HG02678 (cell line): ENCODE data around the gene SARM1.

Experiments
- ATAC-seq: cut with Tn5 transposase; IDR thresholded peaks from one replicate; pipeline ENCODE4 v1.9.1; 2021; ENCODE audit warnings: mild to moderate bottlenecking, moderate library complexity; ENCODE audit not compliant: unreplicated experiment

Gene SARM1

GRCh38 chr17:28367641-28368305 is 3.7 kb upstream of the SARM1 start:
- ATAC-seq: no peak

GRCh38 chr17:28368306-28368831 is 3.1 kb upstream of the SARM1 start:
- no peak for ATAC-seq

DNA sequence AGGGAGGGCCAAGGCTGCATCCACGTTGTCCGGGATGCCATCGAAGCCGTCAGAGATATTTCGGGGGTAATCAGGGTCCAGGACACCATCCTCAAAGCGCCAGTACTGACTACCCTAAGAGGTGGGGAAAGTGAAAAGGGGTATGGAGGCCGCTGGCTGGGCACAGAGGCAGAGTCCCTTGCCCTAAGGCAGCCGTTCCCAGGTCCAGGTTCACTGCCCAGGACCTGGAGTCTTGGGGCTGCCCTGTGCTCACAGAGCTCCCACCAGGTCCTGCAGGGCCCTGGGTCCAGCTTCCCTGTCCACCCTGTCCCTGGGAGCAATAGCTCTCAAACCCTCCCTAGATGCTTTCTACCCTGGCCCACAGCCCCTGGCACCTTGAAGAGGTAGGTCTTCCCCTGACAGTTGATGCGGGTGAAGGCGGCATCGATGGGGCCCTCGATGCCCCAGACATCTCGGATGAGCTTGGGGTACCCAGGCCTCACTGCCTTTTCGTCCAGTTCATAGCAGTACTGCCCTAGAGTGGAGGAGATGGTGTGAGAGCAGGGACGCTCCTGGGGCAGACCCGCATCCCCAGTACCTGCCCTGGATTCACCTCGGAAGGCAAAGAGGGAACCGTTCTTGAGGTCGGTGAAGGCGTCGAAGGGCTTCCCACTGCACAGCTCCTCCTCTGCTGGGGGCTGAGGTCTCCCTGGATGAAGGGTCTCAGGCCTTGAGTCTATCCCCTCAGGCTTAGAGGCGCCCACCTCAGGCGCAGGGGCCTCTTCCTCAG is 2.4 kb upstream of the SARM1 start:
- ATAC-seq: no peak

DNA sequence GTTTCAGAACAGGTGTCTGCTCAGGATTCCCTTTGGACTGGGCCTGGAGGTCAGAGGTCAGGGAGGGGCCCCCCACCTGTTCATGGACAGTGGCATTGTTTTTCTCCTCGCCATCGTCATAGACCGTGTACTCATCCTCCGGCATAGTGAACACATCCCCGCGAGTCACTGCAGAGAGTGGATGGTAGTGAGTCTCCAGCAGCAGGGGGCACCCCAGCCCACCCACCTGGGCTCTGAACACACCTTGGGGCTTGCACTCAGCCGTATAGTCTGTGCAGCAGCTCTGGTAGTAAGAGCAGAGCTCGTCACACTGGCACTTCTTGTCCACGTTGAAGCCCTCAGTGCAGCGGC is 1.8 kb upstream of the SARM1 start:
- no peak for ATAC-seq

GRCh38 chr17:28370035-28370743 is 1.3 kb upstream of the SARM1 start, which contains the start of gene VTN:
TSS of gene VTN (minus strand) at chr17:28370307. CDS start at chr17:28370203, 104 bp downstream.
- no peak for ATAC-seq

DNA sequence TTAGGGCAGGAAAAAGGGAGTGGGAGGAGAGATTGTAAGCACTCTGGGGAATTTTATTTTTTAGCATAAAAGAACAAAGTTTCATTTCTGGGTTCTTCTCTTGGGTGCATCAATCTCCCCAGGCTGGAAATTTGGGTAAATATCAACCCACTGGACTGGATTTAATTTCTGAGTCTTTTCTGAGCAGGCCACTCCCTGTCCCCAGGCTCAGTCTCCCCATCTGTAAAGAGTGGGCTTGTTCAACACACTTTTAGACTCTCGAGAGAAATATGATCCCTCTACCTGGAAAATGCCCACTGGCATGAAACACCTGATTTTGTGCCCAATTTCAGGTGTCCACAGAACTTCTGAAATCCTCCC is 770 bp upstream of the SARM1 start:
- no peak for ATAC-seq

- peak; percentile 16 for ATAC-seq
Observed at GRCh38 chr17:28372203-28372944, 880 bp downstream of the SARM1 start.

DNA sequence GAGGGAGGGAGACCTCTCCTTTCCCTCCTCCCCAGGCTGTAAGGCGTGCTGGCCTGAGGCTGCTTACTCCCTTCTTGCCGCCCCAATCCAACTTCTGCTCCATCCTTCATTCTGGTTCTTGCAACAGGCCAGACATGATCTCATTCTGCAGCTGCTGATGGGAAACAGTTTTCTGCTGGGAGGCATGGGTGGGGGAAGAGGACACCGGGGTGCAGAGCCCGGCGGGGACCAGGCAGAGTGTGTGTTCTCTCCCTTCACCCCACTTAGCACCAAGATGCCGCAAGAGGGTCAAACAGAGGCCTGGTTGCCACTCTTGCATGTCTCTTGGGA is 1.4 kb downstream of the SARM1 start:
- no peak for ATAC-seq

GRCh38 chr17:28379814-28380801 is 8.6 kb downstream of the SARM1 start:
- ATAC-seq: no peak

GRCh38 chr17:28381141-28381825 is 9.8 kb downstream of the SARM1 start:
- no peak for ATAC-seq

DNA sequence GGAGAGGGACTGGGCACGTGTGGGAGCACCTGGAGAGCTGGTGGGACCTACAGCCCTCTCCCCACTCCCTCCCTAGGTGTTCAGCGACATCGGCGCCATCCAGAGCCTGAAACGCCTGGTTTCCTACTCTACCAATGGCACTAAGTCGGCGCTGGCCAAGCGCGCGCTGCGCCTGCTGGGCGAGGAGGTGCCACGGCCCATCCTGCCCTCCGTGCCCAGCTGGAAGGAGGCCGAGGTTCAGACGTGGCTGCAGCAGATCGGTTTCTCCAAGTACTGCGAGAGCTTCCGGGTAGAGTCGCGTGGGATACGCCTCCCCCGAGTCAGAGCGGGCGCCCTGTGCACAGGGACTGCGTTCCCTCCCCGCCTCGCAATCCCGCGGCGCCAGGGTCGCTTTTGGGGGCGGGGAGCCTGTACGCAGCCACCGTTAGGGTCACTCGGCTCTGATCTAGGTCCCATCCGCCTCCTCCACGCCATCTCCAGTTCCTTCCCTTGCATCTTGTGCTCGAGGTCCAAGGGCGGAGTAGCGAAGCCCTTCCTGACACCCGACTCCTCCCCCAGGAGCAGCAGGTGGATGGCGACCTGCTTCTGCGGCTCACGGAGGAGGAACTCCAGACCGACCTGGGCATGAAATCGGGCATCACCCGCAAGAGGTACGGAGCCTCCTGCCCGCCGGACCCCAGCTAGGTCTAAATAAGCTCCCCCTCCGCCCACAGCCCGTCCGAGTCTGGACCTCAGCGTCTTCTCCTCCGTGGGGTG is 13.0 kb downstream of the SARM1 start:
- peak; percentile 76 for ATAC-seq

GRCh38 chr17:28385037-28385400 is 13.5 kb downstream of the SARM1 start:
- peak; percentile 15 for ATAC-seq

DNA sequence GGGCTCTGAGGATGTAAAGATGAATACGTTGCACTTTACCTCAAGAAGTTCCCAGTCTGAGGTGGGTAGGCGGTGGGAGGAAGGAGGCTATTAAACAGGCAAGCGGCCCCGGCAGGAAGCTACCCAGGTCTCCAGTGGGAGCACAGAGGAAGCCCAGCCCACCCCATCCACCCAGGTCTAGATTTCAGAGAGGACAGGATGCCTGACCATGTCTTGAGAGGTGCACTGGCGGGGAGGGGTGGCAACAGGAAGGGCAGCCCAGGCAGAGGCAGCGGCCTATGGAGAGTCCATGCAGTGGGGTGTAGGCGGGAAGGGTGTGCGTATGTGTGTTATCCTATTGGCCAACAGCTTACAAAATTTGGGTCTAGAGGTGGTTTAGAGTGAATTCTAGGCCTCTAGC is 13.9 kb downstream of the SARM1 start:
- ATAC-seq: no peak

DNA sequence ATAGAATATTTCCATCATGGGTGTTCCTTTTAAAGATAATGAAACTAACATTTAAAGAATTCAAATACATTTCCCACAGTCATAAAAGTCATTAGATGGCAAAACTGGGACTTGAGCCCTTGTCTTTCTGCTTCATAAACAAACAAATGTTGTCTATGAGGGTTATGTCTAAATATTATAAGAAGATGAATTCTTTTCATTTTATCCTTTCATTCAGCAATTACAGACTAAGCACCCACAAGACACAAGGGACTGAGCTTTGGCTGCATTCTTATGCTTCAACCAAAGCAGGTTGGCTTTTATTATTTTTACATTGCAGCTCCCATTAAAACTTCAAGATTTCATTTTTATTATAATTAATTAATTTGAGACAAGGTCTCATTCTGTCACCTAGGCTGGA is 14.9 kb downstream of the SARM1 start:
- ATAC-seq: no peak

DNA sequence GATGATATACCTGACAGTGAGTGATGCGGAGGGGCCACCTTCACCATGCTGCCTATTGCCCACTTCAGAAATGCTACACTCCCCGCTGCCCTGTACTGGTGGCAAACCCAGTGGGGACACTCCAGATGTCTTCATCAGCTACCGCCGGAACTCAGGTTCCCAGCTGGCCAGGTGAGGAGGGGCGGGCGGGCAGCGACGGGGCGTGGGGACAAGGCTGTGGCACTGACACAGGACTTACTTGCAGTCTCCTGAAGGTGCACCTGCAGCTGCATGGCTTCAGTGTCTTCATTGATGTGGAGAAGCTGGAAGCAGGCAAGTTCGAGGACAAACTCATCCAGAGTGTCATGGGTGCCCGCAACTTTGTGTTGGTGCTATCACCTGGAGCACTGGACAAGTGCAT is 16.6 kb downstream of the SARM1 start:
- ATAC-seq: no peak

DNA sequence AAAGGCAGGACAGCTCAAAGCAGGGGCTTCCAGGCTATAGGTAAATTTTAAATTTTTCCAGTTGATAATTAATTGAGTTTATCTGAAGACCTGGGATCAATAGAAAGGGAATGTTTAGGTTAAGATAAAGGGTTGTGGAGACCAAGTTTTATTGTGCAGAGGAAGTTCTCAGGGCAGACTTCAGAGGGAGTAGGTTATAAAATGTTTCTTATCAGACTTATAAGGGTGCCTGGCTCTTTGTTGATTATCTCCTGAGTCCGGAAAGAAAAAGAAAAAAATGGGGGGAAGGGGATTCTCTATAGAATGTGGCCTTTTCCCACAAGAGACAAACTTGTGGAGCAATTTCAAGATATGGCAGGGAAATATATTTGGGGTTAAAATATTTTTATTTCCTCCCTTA is 18.6 kb downstream of the SARM1 start:
- no peak for ATAC-seq

DNA sequence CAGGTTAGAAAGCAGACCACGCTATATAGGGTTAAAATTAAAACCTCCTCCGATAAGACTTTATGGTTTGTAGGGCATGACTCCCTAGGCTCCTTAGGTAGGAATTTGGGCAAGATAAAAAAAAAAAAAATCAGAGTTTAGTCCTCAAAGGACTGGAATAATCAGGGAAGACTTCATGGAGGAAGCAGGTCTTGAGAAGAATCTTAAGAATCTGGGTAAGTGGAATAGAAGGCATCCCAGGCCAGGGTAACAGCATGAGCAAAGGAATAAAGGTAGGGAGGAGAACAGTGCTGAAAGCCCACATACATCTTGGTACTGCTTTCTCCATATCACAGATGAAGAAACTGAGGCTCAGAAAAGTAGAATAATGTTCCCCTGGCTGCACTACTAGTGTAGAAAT is 19.1 kb downstream of the SARM1 start:
- no peak for ATAC-seq

DNA sequence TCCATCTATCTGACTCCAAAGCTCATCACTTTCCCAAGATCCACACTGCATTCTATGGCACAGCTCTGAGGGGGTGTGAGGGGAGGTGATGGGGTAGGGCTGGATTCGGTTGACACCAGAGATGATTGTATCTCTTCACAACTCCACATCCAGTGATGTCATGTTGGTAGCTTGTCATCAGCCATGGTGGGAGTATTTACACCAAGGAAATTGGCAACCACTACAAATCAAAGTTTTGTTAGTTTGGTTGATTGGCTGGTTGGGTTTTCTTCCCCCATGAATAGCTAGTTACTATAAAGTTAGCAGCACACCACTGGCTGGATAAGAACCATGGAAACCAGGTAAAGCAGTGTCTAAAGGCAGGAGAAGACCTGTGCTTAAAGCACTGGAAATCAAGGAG is 19.5 kb downstream of the SARM1 start:
- no peak for ATAC-seq

DNA sequence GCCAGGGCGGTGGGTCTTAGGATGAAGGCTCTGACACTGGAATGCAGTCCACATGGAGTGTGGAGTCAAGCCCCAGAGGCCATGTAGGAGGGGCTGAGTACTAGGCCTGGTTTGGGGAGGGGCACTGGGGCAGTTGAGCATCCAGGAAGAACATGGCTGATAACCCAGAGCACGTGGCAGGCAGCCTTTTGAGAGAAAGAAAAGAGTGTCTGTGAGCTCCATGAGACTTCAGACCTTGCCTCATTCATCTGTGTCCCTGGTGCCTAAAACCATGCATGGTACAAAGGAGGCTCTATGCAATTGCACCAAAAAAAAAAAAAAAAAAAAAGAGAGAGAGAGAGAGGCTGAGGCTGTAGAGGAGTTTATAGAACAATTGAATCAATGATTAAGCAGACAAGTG is 19.9 kb downstream of the SARM1 start:
- ATAC-seq: no peak
